Osteocyte (in vitro differentiated cells): ENCODE data around the gene LIG1. TPM values are rescaled to one million over a fixed set of nuclear protein-coding genes. Genes with fewer than 3 reads are reported as not detected.

Experiments
- DNase-seq: peaks from one replicate; pipeline ENCODE4 v3.0.0; 2021; ENCODE audit warnings: mixed read lengths; ENCODE audit not compliant: unreplicated experiment; ENCODE audit errors: extremely low spot score
- H3K27ac Mint-ChIP-seq: one replicate; pipeline ENCODE4 v1.8.0; 2021; ENCODE audit warnings: mild to moderate bottlenecking, mixed read lengths; ENCODE audit not compliant: unreplicated experiment
- H3K27me3 Mint-ChIP-seq: one replicate; pipeline ENCODE4 v1.8.0; 2021; ENCODE audit warnings: mixed read lengths; ENCODE audit not compliant: unreplicated experiment
- H3K36me3 Mint-ChIP-seq: one replicate; pipeline ENCODE4 v1.8.0; 2021; ENCODE audit warnings: mixed read lengths; ENCODE audit not compliant: unreplicated experiment
- H3K4me1 Mint-ChIP-seq: one replicate; pipeline ENCODE4 v1.8.0; 2021; ENCODE audit warnings: mixed read lengths; ENCODE audit not compliant: unreplicated experiment
- H3K4me3 Mint-ChIP-seq: one replicate; pipeline ENCODE4 v1.8.0; 2021; ENCODE audit warnings: mild to moderate bottlenecking, moderate library complexity, mixed read lengths; ENCODE audit not compliant: unreplicated experiment
- H3K9me3 Mint-ChIP-seq: one replicate; pipeline ENCODE4 v1.8.0; 2021; ENCODE audit warnings: mixed read lengths; ENCODE audit not compliant: unreplicated experiment
- total RNA-seq: library from RNA; stranded (reverse); gene quantifications from 2 replicates; pipeline ENCODE4 v1.2.1, GENCODE V29; 2021
- TF ChIP-seq, protein P1 (sequence below): fragments of 200-600 bp; sonication (generic); IDR thresholded peaks from 2 replicates; pipeline ENCODE4 v1.5.0; 2021; ENCODE audit warnings: antibody characterized with exemption, mild to moderate bottlenecking, moderate library complexity

The LIG1 gene
- total RNA-seq, 1 donor from 2014 or later, result 23.0 TPM

DNA sequence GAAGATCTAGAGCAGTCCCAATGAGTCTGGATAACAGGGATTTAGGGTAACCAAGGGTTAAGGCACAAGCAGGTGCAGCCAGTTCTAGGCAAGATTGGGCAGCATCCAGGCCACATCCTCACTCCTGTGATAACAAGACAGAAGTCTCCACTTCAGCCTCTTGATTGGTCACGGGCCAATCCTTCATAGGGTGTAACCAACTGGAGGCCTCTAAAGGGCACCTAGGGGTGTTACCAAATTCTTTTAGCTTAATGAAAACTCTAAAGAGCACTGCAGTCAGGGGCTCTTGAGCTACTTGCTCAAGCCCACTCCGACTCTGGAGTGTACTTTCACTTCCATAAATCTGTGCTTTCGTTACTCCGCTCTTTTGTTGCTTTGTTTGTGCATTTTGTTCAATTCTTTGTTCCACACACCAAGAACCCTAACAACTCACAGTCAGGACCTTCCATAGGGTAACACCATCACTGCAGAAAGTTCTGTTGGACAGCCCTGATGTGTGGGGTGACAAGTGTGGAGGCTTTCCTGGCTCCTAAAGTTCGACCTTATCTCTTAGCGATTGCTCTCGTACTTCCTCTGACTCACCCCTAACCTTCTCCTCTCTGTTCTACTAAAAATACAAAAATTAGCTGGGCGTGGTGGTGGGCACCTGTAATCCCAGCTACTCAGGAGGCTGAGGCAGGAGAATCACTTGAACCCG lies 36.4 kb upstream of the LIG1 start:
- H3K27ac Mint-ChIP-seq, result no peak overlapping the region

DNA sequence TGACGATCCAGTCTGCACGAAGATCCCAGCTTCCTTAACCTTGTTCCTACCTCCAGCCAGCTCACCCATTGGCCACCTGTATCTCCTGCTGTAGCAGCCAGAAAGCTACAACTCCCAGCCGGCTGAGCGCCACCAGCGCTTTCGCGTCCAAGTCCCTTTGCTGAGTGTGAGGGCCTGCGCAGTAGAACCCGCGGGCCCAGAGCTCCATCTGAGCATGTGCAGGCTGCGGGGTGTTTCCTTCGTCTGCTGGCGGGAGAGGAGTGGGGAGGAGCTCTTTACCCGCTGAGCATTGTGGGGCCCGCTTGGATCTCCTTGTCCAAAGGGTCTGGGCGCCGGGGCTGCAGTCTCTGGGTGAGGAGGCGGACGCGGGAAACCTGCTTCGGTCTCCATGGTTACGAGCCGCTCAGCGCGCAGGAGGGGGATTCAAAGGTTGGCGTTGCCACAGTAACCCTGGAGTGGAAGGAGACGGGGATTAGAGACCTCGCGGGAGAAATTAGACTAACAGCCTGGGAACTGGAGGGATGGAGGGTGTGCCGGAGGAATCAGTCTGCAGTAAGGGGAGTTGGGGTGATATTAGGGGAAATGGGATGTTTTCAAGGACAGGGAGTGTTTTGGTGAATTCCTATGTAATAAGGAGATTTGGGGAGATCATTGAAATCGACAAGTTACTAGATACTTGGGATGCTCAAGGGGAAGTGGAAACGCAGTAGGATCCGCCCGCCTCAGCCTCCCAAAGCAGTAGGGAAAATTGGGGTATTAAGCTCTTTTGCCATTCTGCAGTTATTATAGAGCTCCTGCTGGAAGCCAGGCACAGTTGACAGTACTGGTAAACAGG lies 33.9 kb upstream of the LIG1 start:
- peak; percentile 97 for DNase-seq
- TF ChIP-seq, protein P1, sequence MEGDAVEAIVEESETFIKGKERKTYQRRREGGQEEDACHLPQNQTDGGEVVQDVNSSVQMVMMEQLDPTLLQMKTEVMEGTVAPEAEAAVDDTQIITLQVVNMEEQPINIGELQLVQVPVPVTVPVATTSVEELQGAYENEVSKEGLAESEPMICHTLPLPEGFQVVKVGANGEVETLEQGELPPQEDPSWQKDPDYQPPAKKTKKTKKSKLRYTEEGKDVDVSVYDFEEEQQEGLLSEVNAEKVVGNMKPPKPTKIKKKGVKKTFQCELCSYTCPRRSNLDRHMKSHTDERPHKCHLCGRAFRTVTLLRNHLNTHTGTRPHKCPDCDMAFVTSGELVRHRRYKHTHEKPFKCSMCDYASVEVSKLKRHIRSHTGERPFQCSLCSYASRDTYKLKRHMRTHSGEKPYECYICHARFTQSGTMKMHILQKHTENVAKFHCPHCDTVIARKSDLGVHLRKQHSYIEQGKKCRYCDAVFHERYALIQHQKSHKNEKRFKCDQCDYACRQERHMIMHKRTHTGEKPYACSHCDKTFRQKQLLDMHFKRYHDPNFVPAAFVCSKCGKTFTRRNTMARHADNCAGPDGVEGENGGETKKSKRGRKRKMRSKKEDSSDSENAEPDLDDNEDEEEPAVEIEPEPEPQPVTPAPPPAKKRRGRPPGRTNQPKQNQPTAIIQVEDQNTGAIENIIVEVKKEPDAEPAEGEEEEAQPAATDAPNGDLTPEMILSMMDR, result no peak

More for the DNA sequence above, 36.4 kb upstream of the LIG1 start:
- no peak for DNase-seq
- H3K36me3 Mint-ChIP-seq, result peaks cover 1% of the 10 kb centered on the region
- H3K4me1 Mint-ChIP-seq, result no peaks in the 10 kb centered on the region
- H3K9me3 Mint-ChIP-seq, result no peaks in the 10 kb centered on the region
- H3K27me3 Mint-ChIP-seq, result no peaks in the 10 kb centered on the region
- H3K4me3 Mint-ChIP-seq, result no peak overlapping the region
- TF ChIP-seq, protein P1, result no peak

DNA sequence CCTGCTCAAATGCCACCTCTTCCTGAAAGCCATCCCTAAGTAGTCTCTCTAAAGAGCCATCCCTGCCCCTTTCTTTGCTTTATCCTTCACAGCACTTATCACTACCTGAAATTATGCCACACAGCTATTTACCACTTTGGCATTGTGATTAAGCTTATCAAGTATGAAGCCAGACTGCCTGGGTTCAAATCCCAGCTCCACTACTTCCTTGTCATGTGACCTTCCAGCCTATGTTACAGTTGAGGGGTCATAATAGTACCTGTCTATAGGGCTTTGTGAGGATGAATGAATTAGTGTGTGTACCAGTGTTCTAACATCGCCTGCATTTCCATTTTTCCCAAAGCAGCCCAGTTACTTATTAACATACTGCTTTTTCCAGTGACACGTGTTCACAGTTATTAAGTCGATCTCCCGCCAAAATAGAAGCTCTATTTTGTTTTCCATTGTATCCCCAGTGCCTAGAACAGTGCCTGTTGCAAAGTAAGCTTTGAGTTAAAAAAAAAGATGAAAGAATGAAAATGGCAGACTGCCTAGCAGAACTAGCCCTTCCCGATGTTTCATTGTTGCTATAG lies 33.2 kb upstream of the LIG1 start:
- H3K27ac Mint-ChIP-seq, result no peak overlapping the region
- H3K36me3 Mint-ChIP-seq, result no peaks in the 10 kb centered on the region
- H3K4me3 Mint-ChIP-seq, result no peak overlapping the region
- no peak for DNase-seq
- no peaks in the 10 kb centered on the region for H3K9me3 Mint-ChIP-seq
- H3K27me3 Mint-ChIP-seq, result no peaks in the 10 kb centered on the region
- TF ChIP-seq, protein P1, result no peak
- H3K4me1 Mint-ChIP-seq, result no peaks in the 10 kb centered on the region

More for the DNA sequence above, 33.9 kb upstream of the LIG1 start:
- Mint-ChIP-seq H3K27ac (no peak overlapping the region), H3K9me3 (no peaks in the 10 kb centered on the region), H3K4me1 (no peaks in the 10 kb centered on the region), H3K4me3 (no peak overlapping the region), H3K27me3 (no peaks in the 10 kb centered on the region), H3K36me3 (no peaks in the 10 kb centered on the region)

DNA sequence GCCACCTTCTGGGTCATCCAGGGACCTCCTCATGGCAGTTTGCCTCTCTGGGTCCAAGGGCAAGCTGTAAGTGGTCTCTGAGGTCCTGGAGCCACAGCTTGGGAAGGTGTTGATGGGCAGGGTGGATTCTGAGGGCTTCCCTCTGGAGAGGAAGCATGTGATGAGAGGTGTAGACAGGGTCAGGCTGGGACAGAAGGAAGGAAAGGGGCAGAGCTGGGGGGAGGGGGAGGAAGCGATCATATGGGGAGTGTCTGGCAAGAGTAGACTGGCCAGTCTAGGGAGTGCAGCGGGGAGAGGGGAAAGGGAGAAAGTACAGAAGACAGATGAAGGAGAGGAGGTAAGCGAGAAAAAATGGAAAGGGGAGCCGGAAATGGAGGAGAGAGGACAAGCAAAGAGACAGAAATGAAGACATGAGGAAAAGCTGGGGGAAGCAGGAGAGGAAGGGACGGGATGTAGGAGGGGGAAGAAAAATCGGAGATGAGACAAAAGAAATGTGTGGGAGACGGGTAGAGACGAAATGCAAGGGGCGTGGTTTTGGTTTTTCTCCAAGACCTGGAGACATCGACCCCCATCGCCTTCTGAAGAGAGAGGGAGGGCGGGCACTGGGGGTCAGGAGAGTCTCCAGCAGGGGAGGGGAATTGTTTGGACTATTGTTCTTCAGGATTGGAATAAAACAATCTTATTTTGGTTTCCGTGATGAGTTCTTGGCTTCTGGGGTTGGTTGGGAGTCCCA lies 27.0 kb upstream of the LIG1 start:
- no peaks in the 10 kb centered on the region for H3K9me3 Mint-ChIP-seq
- TF ChIP-seq, protein P1, result no peak
- no peaks in the 10 kb centered on the region for H3K4me1 Mint-ChIP-seq
- no peaks in the 10 kb centered on the region for H3K27me3 Mint-ChIP-seq
- H3K36me3 Mint-ChIP-seq, result no peaks in the 10 kb centered on the region
- H3K4me3 Mint-ChIP-seq, result no peak overlapping the region
- peak overlapping the region; percentile 21 for H3K27ac Mint-ChIP-seq
- DNase-seq, result no peak
